IPS-18c (cell line): ENCODE results near the gene RGS5.
"Not testable (repeated sequence)": the region's sequence is repeated elsewhere in the genome, so short reads cannot be mapped to it uniquely, and the experiment has no call there.

ENCODE experiments used
- H3K4me3 ChIP-seq: 2 replicates; pipeline ENCODE4 v1.7.0; 2013; ENCODE audit warnings: low read depth, mild to moderate bottlenecking, low read length, moderate library complexity; ENCODE audit not compliant: insufficient read depth
- H3K9me3 ChIP-seq: one replicate; pipeline ENCODE4 v1.6.1; 2013; ENCODE audit warnings: mild to moderate bottlenecking, low read length, moderate library complexity; ENCODE audit not compliant: control insufficient read depth, insufficient read depth

The RGS5 gene

GRCh38 chr1:163202833-163203451, at the start of gene RGS5:
Gene RGS5, minus strand, starts transcription at chr1:163202916. Its CDS starts 81 bp downstream, at chr1:163202835.
- Histone ChIP-seq H3K9me3 (no peaks in the 10 kb centered on the region), H3K4me3 (no peak within 1 kb of the TSS; the same call in 1 of the 2 replicates)

- Histone ChIP-seq H3K4me3 (no peak overlapping the region), H3K9me3 (no peaks in the 10 kb centered on the region)
Observed at GRCh38 chr1:163250382-163250974, 47.8 kb upstream of the RGS5 start.

GRCh38 chr1:163248064-163248463, 45.3 kb upstream of the RGS5 start:
- H3K4me3 ChIP-seq, result no peak overlapping the region
- H3K9me3 ChIP-seq, result no peaks in the 10 kb centered on the region

GRCh38 chr1:163244648-163245047, 41.9 kb upstream of the RGS5 start:
- not testable (repeated sequence) for H3K9me3 ChIP-seq, H3K4me3 ChIP-seq

- Histone ChIP-seq H3K4me3 (no peak overlapping the region), H3K9me3 (no peaks in the 10 kb centered on the region)
Observed at GRCh38 chr1:163241746-163242145, 39.0 kb upstream of the RGS5 start.

GRCh38 chr1:163240705-163241104, 38.0 kb upstream of the RGS5 start:
- Histone ChIP-seq H3K4me3 (no peak overlapping the region), H3K9me3 (no peaks in the 10 kb centered on the region)

- not testable (repeated sequence) for H3K9me3 ChIP-seq, H3K4me3 ChIP-seq
Observed at GRCh38 chr1:163233643-163234042, 30.9 kb upstream of the RGS5 start.

GRCh38 chr1:163231385-163231784, 28.7 kb upstream of the RGS5 start:
- Histone ChIP-seq H3K9me3 (peaks cover 7% of the 10 kb centered on the region), H3K4me3 (no peak overlapping the region)

- peaks cover 7% of the 10 kb centered on the region for H3K9me3 ChIP-seq
Observed at GRCh38 chr1:163230827-163231226, 28.1 kb upstream of the RGS5 start.

GRCh38 chr1:163228271-163228670, 25.6 kb upstream of the RGS5 start:
- H3K4me3 ChIP-seq, H3K9me3 ChIP-seq: not testable (repeated sequence)

More at GRCh38 chr1:163230827-163231226, 28.1 kb upstream of the RGS5 start:
- no peak overlapping the region for H3K4me3 ChIP-seq

GRCh38 chr1:163227126-163227525, 24.4 kb upstream of the RGS5 start:
- Histone ChIP-seq H3K9me3 (peaks cover 7% of the 10 kb centered on the region), H3K4me3 (no peak overlapping the region)

- Histone ChIP-seq H3K4me3 (no peak overlapping the region), H3K9me3 (no peaks in the 10 kb centered on the region)
Observed at GRCh38 chr1:163213626-163214025, 10.9 kb upstream of the RGS5 start.

- Histone ChIP-seq H3K9me3 (no peaks in the 10 kb centered on the region), H3K4me3 (no peak overlapping the region)
Observed at GRCh38 chr1:163211667-163212066, 9.0 kb upstream of the RGS5 start.

GRCh38 chr1:163205513-163205912, 2.8 kb upstream of the RGS5 start:
- Histone ChIP-seq H3K9me3 (no peaks in the 10 kb centered on the region), H3K4me3 (no peak overlapping the region)

GRCh38 chr1:163203561-163203960, 845 bp upstream of the RGS5 start:
- Histone ChIP-seq H3K4me3 (no peak overlapping the region), H3K9me3 (no peaks in the 10 kb centered on the region)

- Histone ChIP-seq H3K4me3 (no peak overlapping the region; the same call in 1 of the 2 replicates), H3K9me3 (no peaks in the 10 kb centered on the region)
Observed at GRCh38 chr1:163201906-163202305, 810 bp downstream of the RGS5 start.

GRCh38 chr1:163197022-163197421, 5.7 kb downstream of the RGS5 start:
- no peaks in the 10 kb centered on the region for H3K9me3 ChIP-seq
- no peak overlapping the region for H3K4me3 ChIP-seq

- Histone ChIP-seq H3K9me3 (peaks cover under 1% of the 10 kb centered on the region), H3K4me3 (no peak overlapping the region)
Observed at GRCh38 chr1:163196449-163196787, 6.3 kb downstream of the RGS5 start.
